ENCODE measurements around the gene GBP4.

GBP4 gene

GRCh38 chr1:89176971-89177370 is 21.8 kb downstream of the GBP4 start:
- Histone ChIP-seq H3K79me2 (ENCODE audit: low read length) (no peaks in the 10 kb centered on the region), H3K4me3 (ENCODE audit: low read length) (no peak overlapping the region), H3K9me3 (ENCODE audit: insufficient read depth, low read length) (no peaks in the 10 kb centered on the region), H3K4me1 (ENCODE audit: low read length) (0 out of 2 replicates have a peak, but pooled peaks cover 4% of the 10 kb centered on the region), H2AFZ (ENCODE audit: low read depth, low read length) (peak overlapping the region; percentile 46; the same call in 1 of the 2 replicates), H3K27me3 (ENCODE audit: low read depth, low read length) (no peaks in the 10 kb centered on the region), H4K20me1 (ENCODE audit: insufficient read depth, low read length) (no peaks in the 10 kb centered on the region), H3K36me3 (replicated peaks; ENCODE audit: low read depth, low read length) (no peaks in the 10 kb centered on the region), H3K4me2 (ENCODE audit: low read length) (peak overlapping the region; percentile 16; the same call in 1 of the 2 replicates), H3K9ac (ENCODE audit: low read length) (no peak overlapping the region), H3K27ac (ENCODE audit: low read length) (no peak overlapping the region)
- no peak for TF ChIP-seq EZH2phosphoT487 (IDR thresholded peaks at IDR 0.05; ENCODE audit: low read depth)
- no peak for TF ChIP-seq CTCF (IDR thresholded peaks at IDR 0.05; ENCODE audit: low read depth, low read length)

- Histone ChIP-seq H3K4me3 (ENCODE audit: low read length) (no peak within 1 kb of the TSS), H3K4me2 (ENCODE audit: low read length) (peak within 1 kb of the TSS; percentile 16; the same call in 1 of the 2 replicates)
Measured at GRCh38 chr1:89175601-89176256, 23.0 kb downstream of the GBP4 start, which contains the start of gene GBP7. TSS of gene GBP7 (minus strand) at chr1:89176003. CDS start at chr1:89171935, 4,068 bp downstream.

GRCh38 chr1:89174491-89174890 is 24.3 kb downstream of the GBP4 start:
- Histone ChIP-seq H3K4me3 (ENCODE audit: low read length) (no peak overlapping the region), H3K79me2 (ENCODE audit: low read length) (no peaks in the 10 kb centered on the region), H3K36me3 (replicated peaks; ENCODE audit: low read depth, low read length) (no peaks in the 10 kb centered on the region), H3K9ac (ENCODE audit: low read length) (no peak overlapping the region), H4K20me1 (ENCODE audit: insufficient read depth, low read length) (no peaks in the 10 kb centered on the region), H2AFZ (ENCODE audit: low read depth, low read length) (no peak overlapping the region), H3K4me1 (ENCODE audit: low read length) (peaks cover 10% of the 10 kb centered on the region), H3K27me3 (ENCODE audit: low read depth, low read length) (no peaks in the 10 kb centered on the region), H3K27ac (ENCODE audit: low read length) (no peak overlapping the region), H3K4me2 (ENCODE audit: low read length) (no peak overlapping the region), H3K9me3 (ENCODE audit: insufficient read depth, low read length) (no peaks in the 10 kb centered on the region)
- TF ChIP-seq EZH2phosphoT487 (IDR thresholded peaks at IDR 0.05; ENCODE audit: low read depth) (no peak), CTCF (IDR thresholded peaks at IDR 0.05; ENCODE audit: low read depth, low read length) (no peak)

More at GRCh38 chr1:89175601-89176256, 23.0 kb downstream of the GBP4 start, which contains the start of gene GBP7:
- no peaks in the 10 kb centered on the region for H3K79me2 ChIP-seq (ENCODE audit: low read length)
- peak within 1 kb of the TSS; percentile 46; the same call in 1 of the 2 replicates for H2AFZ ChIP-seq (ENCODE audit: low read depth, low read length)
- H3K4me1 ChIP-seq (ENCODE audit: low read length): peaks cover 9% of the 10 kb centered on the region
- H3K9me3 ChIP-seq (ENCODE audit: insufficient read depth, low read length): no peaks in the 10 kb centered on the region
- no peaks in the 10 kb centered on the region for H4K20me1 ChIP-seq (ENCODE audit: insufficient read depth, low read length)
- H3K27ac ChIP-seq (ENCODE audit: low read length): no peak within 1 kb of the TSS
- no peaks in the 10 kb centered on the region for H3K36me3 ChIP-seq (replicated peaks; ENCODE audit: low read depth, low read length)
- H3K9ac ChIP-seq (ENCODE audit: low read length): no peak within 1 kb of the TSS
- no peaks in the 10 kb centered on the region for H3K27me3 ChIP-seq (ENCODE audit: low read depth, low read length)
- TF ChIP-seq CTCF (IDR thresholded peaks at IDR 0.05; ENCODE audit: low read depth, low read length): no peak
- TF ChIP-seq EZH2phosphoT487 (IDR thresholded peaks at IDR 0.05; ENCODE audit: low read depth): no peak

GRCh38 chr1:89172468-89173143 is 26.1 kb downstream of the GBP4 start:
- H3K27me3 ChIP-seq (ENCODE audit: low read depth, low read length): no peaks in the 10 kb centered on the region
- H3K36me3 ChIP-seq (replicated peaks; ENCODE audit: low read depth, low read length): no peaks in the 10 kb centered on the region
- H4K20me1 ChIP-seq (ENCODE audit: insufficient read depth, low read length): no peaks in the 10 kb centered on the region
- no peak overlapping the region for H3K4me3 ChIP-seq (ENCODE audit: low read length)
- H3K9ac ChIP-seq (ENCODE audit: low read length): no peak overlapping the region
- no peak for TF ChIP-seq EZH2phosphoT487 (IDR thresholded peaks at IDR 0.05; ENCODE audit: low read depth)
- no peak for TF ChIP-seq CTCF (IDR thresholded peaks at IDR 0.05; ENCODE audit: low read depth, low read length)
- no peak overlapping the region for H3K27ac ChIP-seq (ENCODE audit: low read length)
- H2AFZ ChIP-seq (ENCODE audit: low read depth, low read length): no peak overlapping the region
- no peak overlapping the region for H3K4me2 ChIP-seq (ENCODE audit: low read length)
- peaks cover 10% of the 10 kb centered on the region for H3K4me1 ChIP-seq (ENCODE audit: low read length)
- H3K79me2 ChIP-seq (ENCODE audit: low read length): no peaks in the 10 kb centered on the region
- H3K9me3 ChIP-seq (ENCODE audit: insufficient read depth, low read length): no peaks in the 10 kb centered on the region

Measured in OCI-LY3 (cell line).